ENCODE results near the gene RBM38.

DNA sequence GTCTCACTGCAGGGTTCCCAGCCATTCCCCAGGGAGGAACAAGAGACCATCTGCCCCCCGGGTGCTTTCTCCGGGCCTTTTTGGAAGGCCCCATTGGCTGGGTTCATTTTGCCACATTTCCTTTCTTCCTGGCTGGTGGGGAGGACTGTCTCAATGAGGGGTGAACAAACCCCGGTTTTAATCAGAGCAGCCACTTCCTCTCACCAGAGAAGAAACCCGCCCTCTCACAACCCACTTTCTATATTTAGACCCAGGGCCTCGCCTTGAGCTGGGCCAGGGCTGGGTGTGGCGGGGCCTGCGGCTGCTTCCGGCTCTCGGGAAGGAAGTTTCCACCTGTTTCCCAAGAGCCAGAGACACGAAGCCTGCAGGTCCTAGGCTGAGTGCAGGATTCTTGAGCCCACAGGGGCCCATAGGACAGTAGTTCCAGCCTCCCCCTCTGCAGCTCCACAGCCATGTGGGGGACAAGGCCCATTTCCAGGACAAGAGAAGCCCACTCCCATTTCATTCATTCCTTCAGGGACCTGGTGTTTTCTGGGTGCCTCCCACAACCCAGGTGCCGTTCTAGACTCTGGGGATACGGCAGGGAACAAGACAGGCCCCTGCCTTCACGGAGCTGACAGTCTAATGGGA lies 41.8 kb downstream of the RBM38 start:
- no peak for TF ChIP-seq POLR2A (IDR thresholded peaks at IDR 0.05; ENCODE audit: low read depth, low read length)
- TF ChIP-seq EZH2 (IDR thresholded peaks at IDR 0.05; ENCODE audit: borderline replicate concordance, control insufficient read depth, low read depth, low read length): no peak
- TF ChIP-seq TBL1XR1 (IDR thresholded peaks at IDR 0.05; ENCODE audit: low read depth, low read length): peak; percentile 56; the same call in 1 of the 2 replicates
- TF ChIP-seq, protein P1, sequence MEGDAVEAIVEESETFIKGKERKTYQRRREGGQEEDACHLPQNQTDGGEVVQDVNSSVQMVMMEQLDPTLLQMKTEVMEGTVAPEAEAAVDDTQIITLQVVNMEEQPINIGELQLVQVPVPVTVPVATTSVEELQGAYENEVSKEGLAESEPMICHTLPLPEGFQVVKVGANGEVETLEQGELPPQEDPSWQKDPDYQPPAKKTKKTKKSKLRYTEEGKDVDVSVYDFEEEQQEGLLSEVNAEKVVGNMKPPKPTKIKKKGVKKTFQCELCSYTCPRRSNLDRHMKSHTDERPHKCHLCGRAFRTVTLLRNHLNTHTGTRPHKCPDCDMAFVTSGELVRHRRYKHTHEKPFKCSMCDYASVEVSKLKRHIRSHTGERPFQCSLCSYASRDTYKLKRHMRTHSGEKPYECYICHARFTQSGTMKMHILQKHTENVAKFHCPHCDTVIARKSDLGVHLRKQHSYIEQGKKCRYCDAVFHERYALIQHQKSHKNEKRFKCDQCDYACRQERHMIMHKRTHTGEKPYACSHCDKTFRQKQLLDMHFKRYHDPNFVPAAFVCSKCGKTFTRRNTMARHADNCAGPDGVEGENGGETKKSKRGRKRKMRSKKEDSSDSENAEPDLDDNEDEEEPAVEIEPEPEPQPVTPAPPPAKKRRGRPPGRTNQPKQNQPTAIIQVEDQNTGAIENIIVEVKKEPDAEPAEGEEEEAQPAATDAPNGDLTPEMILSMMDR (IDR thresholded peaks at IDR 0.05 in 2 of 3, conservative IDR thresholded peaks at IDR 0.05 in 1 of 3; ENCODE audit: control insufficient read depth in 2 of 3, extremely low read depth in 1 of 3, insufficient read depth in 1 of 3, low read depth in 3 of 3, low read length in 3 of 3): no peak

Measured in GM12878 (cell line).